Left renal pelvis (tissue), 4 donors: ENCODE data around the gene MYO15A. TPM values are rescaled to one million over a fixed set of nuclear protein-coding genes. Genes with fewer than 3 reads are reported as not detected.
A peak's percentile ranks its signal among the peaks of the same experiment; 100 is the strongest.

Experiments
- DNase-seq, 4 donors: peaks; one replicate each; pipeline ENCODE4 v3.0.0-alpha.2; 2013; ENCODE audit warnings: low read depth in 4 of 4, low spot score in 3 of 4
- polyA plus RNA-seq, 4 donors: library from polyadenylated mRNA; unstranded; fragments of 120-200 nt; gene quantifications; one replicate each; pipeline ENCODE4 v1.2.1, GENCODE V29; 2013; ENCODE audit not compliant: insufficient read length in 4 of 4

Gene MYO15A
- polyA plus RNA-seq, 4 donors: 2.9 to 6.2 (median 4.7) TPM

DNA sequence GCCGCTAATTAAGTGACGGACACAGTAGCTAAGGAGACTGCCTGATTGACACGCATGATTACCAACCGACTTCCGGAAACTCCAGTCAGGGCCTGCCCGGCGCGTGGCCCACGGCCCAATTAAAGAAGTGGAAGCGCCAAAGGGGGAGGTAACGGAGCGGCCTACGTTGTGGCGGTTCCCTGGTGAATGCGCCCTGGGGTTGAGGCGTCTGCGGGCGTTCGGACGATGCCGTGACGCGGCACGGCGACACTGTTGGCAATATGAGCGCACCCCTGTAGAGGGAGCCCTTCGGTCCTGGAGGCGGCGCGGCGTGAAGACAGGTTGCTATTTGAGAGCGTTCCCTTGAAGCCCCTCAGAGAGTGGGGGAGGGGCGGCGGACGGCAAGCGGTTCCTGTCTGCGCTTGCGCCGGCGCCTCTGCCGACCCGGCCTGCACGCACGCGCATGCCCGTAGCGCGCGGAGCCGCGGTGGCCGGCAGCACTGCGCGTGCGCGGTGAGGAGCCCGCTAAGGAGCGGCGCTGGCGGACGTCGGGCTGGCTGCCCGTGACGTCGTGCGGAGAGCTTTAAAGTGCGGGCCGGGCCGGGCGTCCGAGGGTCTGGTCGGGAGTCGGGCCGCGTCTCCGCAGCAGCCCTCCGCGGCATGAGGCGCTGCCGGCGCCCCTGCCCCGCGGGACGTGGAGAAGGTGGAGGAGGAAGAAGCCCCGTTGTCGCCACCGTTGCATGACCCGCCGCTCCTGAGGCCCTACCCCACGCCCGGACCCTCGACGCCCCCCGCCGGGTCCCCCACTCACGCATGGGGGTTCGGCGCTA lies 75.0 kb downstream of the MYO15A start, which contains the start of gene ALKBH5:
Gene ALKBH5 (plus strand): TSS at position 495 of the 809 bp plus-strand sequence. CDS start 416 bp downstream, outside the sequence.
- peak; percentile 97 to 99 (median 98) for DNase-seq

DNA sequence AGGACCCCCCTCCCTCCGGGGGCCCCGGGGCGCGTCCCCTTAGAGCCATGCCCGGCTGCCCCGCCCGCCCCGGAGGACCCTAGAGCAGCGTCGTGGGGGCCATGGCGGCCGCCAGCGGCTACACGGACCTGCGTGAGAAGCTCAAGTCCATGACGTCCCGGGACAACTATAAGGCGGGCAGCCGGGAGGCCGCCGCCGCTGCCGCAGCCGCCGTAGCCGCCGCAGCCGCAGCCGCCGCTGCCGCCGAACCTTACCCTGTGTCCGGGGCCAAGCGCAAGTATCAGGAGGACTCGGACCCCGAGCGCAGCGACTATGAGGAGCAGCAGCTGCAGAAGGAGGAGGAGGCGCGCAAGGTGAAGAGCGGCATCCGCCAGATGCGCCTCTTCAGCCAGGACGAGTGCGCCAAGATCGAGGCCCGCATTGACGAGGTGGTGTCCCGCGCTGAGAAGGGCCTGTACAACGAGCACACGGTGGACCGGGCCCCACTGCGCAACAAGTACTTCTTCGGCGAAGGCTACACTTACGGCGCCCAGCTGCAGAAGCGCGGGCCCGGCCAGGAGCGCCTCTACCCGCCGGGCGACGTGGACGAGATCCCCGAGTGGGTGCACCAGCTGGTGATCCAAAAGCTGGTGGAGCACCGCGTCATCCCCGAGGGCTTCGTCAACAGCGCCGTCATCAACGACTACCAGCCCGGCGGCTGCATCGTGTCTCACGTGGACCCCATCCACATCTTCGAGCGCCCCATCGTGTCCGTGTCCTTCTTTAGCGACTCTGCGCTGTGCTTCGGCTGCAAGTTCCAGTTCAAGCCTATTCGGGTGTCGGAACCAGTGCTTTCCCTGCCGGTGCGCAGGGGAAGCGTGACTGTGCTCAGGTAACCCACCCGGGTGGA lies 75.8 kb downstream of the MYO15A start:
- no peak for DNase-seq

DNA sequence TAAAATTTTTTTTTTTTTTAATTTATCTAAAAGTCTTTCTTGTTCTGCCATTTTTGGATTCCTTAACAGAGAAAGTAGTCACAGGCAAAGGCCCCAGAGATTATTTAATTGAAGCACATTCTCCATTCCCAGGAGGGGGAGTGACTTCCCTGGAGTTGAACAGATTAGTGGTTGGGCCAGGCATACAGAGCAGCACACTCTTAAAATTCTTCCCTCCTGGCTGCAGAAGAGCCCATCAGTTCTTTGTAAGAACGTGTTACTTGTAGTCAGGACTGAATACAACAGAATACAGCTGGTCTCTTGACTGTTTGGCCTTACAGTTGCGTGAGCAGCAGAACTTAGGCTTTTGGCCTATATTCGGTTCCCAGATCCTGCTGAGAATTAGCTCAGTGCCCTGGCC lies 76.8 kb downstream of the MYO15A start:
- no peak for DNase-seq

DNA sequence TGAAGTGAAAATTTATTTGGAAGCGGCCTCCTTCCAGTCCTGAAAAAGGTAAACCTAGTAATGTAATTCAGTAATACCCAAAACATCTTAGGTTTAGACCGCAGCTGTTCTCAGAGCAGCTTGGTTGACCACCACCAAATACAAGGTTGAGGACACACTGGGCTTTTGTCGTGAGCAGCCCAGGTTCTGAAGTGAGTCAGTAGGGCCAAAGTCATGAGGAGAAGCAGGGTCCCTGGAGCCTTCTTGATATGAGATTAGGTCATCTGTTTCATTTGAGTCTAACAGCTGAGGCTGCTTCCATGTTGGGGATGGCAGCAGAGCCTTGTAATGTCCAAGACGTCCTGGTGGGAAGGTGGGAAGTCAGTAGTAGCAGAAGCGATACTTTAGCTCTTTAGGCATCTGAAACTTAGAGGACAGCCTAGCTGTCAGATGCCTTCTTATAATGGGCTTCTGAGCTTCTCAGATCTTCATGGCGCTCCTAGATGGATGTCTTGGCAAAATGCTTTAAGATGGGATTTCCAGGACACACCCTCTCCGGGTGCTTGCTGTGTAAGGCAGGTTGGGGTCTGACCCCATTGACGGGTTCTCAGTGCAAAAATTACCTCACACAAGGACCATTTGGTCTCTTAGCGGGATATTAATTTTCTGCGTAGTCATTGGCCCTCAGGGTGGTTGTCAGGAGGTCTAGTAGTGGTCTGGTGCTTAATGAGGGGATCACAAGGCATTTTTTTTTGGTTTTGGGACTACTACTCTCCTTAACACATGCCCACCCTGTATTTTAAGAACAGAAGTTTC lies 77.5 kb downstream of the MYO15A start:
- DNase-seq: no peak

DNA sequence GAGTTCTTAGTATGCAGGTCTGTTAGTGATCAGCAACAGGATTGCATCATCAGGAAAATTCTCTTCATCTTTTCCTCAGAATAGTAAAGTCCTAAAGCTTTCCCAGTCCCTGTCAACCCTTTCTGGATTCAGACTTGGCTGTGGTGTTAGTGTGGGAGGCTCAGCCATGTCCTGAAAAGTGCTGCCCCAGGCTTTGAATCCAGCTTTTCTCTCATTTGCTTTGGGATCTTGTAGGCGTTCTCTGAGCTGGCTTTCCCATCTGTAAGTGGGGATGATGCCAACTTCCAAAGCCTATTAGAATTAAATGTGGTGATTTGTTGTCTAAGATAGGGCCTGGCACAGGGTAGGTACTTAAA lies 78.0 kb downstream of the MYO15A start:
- no peak for DNase-seq

DNA sequence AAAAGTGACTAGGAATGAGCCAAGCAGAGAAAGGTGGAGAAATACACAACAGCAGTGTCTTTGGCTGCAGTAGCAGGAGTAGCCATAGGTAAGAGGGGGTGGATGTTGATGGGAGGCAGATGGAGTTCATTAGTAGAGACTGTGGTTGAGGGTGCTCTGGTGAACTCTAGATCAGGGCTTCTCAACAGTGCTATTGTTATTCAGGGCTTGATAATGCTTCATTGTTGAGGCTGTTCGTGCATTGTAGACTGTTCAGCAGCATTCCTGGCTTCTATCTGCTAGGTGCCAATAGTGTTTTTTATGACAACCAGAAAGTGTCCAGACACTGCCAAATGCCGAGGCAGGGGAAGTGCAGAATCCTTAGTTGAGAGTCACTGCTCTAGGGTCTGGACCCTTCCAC lies 78.7 kb downstream of the MYO15A start:
- no peak for DNase-seq

DNA sequence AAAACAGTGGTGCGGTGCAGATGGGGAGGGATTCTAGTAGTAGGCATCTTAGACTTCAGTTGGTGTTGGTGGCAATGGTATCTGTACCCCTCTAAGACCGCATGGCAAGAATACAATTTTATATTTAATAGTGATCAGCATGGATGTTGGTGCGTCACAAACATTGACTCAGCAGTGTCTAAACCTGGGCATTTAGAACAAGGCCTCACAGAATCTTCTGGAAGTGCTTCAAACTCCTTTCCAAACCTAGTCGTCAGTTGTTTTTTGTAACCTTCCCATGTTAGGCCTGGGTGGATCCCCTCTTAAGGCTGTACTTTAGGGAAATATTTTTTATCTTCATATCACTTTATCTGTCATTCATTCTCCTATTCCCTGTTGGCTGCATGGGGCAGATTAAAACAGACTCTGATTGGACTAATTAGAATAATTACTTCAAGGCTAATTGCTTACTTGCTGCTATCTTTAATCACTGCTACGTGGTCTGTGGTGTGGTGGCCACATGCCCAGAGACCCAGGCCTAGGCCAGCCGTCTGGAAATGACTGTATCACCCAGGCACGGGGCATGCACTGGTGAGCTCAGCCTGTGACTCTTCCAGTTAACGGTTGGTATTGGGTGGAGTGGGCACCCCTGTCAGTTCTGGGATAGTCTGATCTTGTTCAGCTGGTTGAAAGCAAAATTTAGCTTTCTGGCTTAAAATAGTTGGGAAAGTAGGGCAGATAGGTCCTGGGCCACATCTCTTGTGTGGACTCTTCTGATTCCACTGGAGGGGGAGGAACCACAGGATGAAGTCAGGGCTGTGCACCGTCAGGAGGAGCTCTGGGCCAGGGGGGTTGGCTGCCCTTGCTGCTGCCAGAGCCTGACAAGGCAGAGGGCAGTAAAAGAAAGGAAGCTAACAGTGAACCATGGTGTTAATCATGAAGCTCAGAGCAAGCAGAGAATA lies 79.5 kb downstream of the MYO15A start:
- DNase-seq: no peak

DNA sequence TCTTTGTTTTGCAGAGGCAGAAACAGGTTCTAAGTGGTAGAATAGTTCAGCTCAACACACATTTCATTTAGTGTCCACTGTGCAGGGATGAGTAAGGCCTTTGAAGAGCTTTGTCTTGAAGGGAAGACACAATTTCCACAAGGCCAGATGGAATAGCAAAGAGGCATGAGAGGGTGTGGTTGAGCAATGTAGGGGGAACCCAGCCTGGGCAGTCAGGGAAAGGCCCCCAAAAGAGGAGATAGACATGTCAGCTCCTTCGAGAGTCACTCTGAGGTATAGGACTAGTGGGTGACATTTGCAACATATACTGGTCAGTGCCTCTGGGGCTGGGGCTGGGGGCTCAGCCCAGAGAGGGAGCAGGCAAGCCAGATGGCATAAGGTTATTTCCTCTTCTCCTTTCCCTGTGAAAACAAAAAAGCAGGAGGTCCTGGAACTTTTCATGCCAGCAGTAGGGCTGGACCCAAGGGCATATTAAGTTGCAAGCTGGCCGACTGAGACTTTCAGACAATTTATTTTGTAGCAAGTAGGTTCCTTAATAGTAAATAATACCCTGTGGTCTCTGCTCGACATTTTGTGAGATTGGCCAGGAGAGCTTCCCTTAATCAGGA lies 82.2 kb downstream of the MYO15A start:
- DNase-seq: no peak

DNA sequence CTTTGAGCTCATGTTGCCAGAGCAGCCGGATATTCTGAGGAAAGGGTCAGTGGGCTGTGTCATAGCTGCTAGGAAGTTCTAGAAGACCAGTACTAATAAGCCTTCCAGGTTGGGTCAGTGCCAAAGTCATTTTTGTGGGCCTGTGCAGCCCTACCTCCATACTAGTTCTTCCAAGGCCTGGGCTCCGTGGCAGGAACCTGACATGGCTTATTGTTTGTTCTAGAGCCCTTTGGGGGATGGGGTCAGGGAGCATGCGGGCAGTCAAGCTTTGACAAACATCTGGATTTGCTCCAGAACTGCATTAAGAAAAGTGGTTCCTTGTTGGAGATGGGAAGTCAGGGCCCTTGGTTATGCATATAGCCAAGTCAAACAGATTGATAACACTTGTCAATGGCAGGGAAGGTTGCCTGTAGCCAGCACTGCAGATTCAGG lies 82.7 kb downstream of the MYO15A start:
- no peak for DNase-seq

DNA sequence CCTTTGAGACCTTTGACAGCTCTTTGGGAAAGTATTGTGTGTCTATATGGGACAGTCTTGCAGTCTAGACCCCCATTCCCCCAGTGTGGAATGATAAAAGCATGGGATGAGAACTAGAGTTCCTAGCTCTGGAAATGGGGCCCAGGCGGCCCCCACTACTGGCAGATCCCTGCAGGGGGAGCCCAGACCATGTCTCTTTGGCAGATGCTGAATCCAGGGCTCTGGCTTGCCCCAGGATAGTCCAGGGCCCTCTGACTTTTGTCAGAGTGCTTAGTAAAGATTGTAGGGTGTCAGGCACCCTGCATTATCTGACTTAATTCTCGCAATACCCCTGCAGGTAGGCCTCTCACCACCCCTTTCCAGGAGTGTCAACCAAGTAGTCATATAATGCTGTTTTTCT lies 83.4 kb downstream of the MYO15A start:
- DNase-seq: no peak

DNA sequence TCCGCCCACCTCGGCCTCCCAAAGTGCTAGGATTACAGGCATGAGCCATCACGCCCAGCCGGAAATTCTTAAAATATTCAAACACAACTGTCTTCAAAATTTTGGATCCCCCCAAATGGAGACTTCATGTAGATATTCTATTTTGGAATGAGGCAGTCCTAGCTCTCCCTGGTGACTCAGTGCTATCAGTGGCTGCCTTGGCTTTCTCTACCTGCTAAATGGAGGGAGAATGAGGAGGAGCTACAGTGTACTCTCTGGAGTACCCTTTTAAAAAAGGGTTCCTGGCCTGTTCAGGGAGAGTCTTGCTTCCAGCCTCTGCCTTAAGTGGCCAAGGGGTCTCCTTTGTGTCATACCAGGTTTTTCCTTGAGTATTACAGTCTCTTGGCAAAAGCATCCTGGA lies 85.8 kb downstream of the MYO15A start:
- no peak for DNase-seq

DNA sequence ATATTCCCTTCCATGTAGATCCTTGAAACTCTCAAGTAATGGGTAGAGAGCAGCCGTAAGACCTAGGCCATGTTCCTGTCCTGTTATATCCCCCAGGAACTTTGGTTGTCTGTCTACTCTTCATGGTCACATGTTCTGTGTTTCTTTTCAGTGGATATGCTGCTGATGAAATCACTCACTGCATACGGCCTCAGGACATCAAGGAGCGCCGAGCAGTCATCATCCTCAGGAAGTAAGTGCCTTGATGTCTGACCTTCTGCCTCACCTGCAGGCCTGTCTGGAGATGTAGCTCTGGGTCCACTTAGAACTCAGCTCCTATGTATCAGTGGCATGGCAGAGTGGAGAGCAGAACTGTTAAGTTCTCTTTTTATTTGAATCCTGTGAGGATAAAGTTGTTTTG lies 86.2 kb downstream of the MYO15A start:
- no peak for DNase-seq

DNA sequence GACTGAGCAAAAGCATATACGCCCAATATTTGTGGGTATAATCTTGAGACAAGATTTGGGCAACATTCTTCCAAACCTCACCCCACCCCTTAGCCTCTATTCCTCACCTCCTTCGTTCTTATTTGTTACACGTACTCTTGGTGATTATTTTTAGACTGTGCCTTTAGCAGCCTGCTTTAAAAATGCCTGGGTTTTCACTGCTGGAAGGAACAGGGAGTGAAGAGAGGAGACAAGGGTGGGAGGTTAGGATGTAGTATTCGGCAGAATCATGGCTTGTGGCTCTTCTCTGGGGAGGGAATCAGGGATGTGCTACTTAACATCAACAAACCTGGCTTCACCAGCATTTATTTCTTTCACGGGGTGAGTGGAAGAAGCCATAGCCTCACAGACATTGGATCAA lies 86.7 kb downstream of the MYO15A start:
- DNase-seq: no peak

DNA sequence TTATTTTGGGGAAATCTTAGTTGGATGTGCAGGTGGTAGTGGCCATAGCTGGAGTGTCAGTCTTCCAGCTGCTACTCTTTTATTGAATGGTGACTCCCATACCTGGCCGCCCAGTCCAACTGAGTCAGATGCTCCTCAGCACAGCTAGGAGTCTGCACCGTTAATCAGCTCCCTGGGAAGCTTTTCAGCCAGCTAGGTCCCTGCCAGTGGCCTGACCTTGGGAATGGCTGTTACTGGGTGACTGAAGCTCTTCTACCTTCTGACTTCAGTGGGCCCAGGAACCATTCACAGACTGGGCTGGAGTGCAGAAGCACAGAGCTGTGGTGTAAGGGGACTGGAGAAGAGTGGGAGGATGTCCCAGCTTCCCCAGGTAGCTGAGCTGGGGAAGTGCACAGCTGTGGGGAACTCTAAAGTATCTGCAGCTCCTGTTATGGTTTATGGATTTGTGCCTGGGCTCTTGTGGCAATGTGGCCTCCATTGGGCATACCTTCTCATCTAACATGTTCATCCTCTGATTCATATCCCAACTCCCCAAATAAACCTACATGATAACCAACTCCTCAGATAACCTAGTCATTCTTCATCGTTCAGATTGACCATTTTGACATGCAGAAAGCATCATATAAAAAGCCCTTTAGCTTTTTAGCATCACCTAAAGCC lies 89.1 kb downstream of the MYO15A start:
- DNase-seq: no peak

DNA sequence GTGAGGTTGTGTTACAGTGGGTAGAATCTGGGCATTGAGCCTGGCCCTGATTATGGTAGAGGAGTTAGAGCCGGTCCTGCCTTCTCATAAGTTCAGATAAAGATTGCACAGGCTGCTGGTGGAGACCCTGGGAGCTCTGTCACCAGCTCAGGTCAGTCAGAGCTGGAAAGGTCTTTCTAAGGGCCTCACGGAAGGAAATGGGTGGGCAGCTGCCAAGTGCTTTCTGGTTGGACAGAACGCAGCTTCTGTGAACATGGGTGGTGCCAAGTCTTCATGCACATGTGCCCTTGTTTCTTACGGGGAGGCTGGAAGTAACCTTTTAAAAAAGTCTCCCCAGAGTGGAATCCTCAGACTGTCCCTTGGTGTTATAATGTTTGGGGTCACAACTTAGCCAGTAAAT lies 90.0 kb downstream of the MYO15A start:
- DNase-seq: no peak

DNA sequence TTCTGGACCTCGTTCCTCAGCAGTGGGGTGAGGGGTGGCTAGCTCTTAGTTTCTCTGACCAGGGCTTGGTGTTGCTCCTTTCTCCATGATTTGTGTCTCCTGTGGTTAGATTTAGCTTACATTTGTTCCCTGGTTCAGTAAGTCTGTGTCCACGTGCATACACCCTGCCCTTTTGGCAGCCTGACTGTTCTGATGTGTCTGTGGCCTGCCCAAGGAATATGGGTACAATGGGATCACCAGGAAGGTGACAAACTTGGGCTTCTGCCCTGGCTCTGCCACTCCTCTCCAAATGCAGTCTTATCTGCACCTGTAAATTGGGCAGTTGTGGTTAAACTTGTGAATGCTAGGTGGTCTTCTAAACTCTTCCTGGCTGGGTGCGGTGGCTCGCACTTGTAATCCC lies 92.6 kb downstream of the MYO15A start:
- DNase-seq: no peak

DNA sequence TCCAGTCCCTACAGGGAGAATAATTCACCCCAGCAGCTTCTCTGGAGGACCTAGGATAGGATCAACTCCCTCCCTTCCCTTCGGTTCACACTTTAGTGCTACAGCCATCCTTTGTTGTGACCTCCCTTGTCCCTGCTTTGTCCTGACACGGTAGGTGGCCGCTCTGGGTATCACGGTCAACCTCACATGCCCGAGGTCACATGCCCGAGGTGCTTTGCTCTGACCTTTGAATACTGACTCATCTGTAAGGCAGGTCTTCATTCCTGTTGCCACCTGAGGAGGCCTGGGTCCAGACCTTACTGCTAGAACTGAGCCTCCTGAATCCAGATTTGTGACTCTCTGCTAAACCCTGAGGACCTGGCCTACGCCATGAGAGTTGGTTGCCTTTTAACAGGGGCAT lies 94.8 kb downstream of the MYO15A start:
- no peak for DNase-seq

DNA sequence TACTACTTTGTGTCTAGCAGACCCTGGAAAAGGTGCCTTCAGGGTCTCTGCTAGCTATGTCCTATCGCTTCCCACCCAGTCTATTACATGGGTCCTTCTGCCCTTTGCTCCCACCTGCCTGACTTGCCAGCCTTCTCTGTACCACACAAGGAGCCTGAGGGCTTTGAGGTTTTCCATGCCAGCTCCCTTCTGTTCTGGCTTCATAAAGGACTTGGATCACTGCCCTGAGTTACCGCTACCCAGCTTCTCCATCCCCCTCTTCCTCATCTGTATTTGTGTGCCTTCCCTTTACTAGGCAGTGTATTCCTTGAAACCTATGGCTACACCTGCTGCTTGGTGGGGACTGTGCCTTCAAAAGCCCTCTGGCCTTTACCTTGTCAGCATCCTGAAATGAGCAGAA lies 97.3 kb downstream of the MYO15A start:
- DNase-seq: no peak

DNA sequence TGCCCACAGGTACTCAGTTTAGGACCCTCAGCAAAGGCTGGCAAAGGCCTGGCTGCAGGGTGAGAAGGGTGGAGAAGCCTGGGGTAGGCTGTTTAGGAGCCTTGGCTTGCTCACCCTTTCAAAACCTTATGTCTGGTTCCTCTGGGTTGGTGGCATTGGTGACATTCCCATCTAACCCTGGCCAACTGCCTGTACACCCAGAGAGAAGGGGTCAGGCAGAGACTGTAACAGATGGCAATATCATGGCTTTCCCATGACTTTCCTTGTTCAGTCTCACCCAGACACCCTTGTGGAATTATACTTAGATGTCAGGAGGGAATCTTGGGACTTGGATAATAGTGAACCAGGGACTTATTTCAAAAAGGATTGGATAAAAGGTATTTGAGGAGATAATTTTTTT lies 98.4 kb downstream of the MYO15A start:
- no peak for DNase-seq
